ENCODE measurements around the gene SECISBP2.

Gene SECISBP2

DNA sequence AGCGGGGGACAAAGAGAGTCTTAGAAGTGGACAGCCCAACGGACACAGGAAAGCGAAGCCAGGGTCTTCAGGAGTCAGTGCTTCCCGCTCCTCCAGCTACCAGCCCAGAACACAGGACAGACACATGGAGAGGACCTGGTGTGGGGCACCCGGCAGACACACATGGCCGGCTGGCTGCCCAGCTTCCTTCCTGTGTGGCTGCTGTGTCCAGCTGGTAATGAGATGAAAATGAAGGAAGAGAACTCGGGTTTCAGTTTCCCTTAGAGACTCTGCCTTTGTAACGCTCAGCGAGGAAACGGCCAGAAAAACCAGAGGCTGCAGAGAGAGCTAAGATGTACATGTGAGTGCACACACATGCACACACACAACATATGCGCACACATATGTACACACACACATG is 87.5 kb downstream of the SECISBP2 start:
- no peak for DNase-seq (ENCODE audit: low read depth in 2 of 2)

DNA sequence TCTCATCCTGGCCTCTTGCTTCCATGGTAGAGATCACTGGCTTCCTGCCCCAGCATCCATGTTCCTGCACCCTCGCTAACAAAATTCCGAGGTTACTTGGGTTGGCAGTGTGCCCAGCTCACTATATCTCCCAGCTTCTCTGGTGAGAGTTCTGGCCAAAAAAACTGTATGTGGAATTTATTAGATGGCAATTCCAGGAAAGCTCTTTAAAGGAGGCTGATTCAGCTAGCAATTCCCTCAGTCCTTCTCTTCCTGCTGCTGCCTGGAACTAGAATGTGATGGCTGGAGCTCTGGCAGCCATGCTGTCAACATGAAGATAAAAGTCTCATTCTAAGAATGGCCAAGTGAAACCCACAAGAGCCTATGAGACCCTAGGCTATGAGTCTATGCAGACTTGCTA is 88.8 kb downstream of the SECISBP2 start:
- no peak for DNase-seq (ENCODE audit: low read depth in 2 of 2)

DNA sequence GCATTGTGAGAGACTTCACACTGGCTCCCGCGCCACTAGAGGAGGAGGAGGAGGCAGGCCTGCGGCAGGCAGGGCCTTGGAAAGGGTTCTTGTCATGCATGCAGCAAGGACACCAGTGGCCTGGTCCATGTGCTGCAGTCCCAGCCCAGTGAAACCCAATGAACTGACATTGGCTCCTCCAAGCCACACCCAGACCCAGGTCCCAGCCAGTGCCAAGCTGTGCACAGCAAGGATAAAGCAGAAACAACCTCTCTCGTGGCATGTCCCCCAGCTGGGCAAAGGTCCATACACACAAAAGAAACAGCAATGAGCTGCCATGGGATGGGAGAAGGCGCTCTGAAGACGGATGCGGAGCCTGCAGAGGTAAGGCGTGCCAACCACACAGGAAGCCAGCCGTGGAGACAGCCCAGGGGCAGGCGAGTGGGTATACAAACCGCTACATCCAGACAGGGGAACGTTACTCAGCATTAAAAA is 90.4 kb downstream of the SECISBP2 start:
- peak; percentile 65 to 66 for DNase-seq (ENCODE audit: low read depth in 2 of 2)

Measured in stimulated activated CD8-positive, alpha-beta memory T cell treated with anti-CD3 and anti-CD28 coated beads, Interleukin-7, amount 100 ng/mL, for 4 hours (primary cell).